Measurements from ENCODE around the gene TAL2. TPM values are rescaled to one million over a fixed set of nuclear protein-coding genes. Genes with fewer than 3 reads are reported as not detected.
A peak's percentile ranks its signal among the peaks of the same experiment; 100 is the strongest.

Gene TAL2
- total and polyA plus RNA-seq, 9 donors = 8.5 to 27.8 (median 17.7) TPM

GRCh38 chr9:105646879-105647594 lies 15.2 kb upstream of the TAL2 start:
- no peak for DNase-seq
- peak overlapping the region; percentile 0 for H3K27ac ChIP-seq (ENCODE audit: low read length)

GRCh38 chr9:105647595-105648349 lies 14.5 kb upstream of the TAL2 start:
- Histone ChIP-seq H3K27me3 (ENCODE audit: control insufficient read depth, insufficient read depth, low read length) (no peaks in the 10 kb centered on the region), H3K9me3 (replicated peaks; ENCODE audit: control insufficient read depth, low read depth, low read length) (peaks cover 2% of the 10 kb centered on the region), H3K36me3 (ENCODE audit: control insufficient read depth, insufficient read depth, low read length) (no peaks in the 10 kb centered on the region), H3K4me3 (ENCODE audit: low read length) (no peak overlapping the region), H3K4me1 (ENCODE audit: control insufficient read depth, insufficient read depth, low read length) (peaks cover 8% of the 10 kb centered on the region), H3K27ac (ENCODE audit: low read length) (peak overlapping the region; percentile 0)
- 66% methylated on average over 5 of the region's 12 CpGs for WGBS (ENCODE audit: insufficient coverage)
- DNase-seq = peak; percentile 74

More at GRCh38 chr9:105646879-105647594, 15.2 kb upstream of the TAL2 start:
- H3K36me3 ChIP-seq (ENCODE audit: control insufficient read depth, insufficient read depth, low read length) = no peaks in the 10 kb centered on the region
- peaks cover 6% of the 10 kb centered on the region for H3K9me3 ChIP-seq (replicated peaks; ENCODE audit: control insufficient read depth, low read depth, low read length)
- peaks cover 8% of the 10 kb centered on the region for H3K4me1 ChIP-seq (ENCODE audit: control insufficient read depth, insufficient read depth, low read length)
- H3K4me3 ChIP-seq (ENCODE audit: low read length) = no peak overlapping the region
- 56% methylated on average over 4 of the region's 7 CpGs for WGBS (ENCODE audit: insufficient coverage)
- no peaks in the 10 kb centered on the region for H3K27me3 ChIP-seq (ENCODE audit: control insufficient read depth, insufficient read depth, low read length)

GRCh38 chr9:105651806-105652205 lies 10.5 kb upstream of the TAL2 start:
- peaks cover 14% of the 10 kb centered on the region for H3K4me1 ChIP-seq (ENCODE audit: control insufficient read depth, insufficient read depth, low read length)
- H3K27me3 ChIP-seq (ENCODE audit: control insufficient read depth, insufficient read depth, low read length) = peaks cover 5% of the 10 kb centered on the region
- no peaks in the 10 kb centered on the region for H3K36me3 ChIP-seq (ENCODE audit: control insufficient read depth, insufficient read depth, low read length)
- H3K27ac ChIP-seq (ENCODE audit: low read length) = no peak overlapping the region
- 67% methylated on average over 1 of the region's 4 CpGs for WGBS (ENCODE audit: insufficient coverage)
- no peak for DNase-seq
- H3K9me3 ChIP-seq (replicated peaks; ENCODE audit: control insufficient read depth, low read depth, low read length) = no peaks in the 10 kb centered on the region
- H3K4me3 ChIP-seq (ENCODE audit: low read length) = no peak overlapping the region

GRCh38 chr9:105656131-105656921 lies 5.9 kb upstream of the TAL2 start:
- Histone ChIP-seq H3K4me1 (ENCODE audit: control insufficient read depth, insufficient read depth, low read length) (peaks cover 8% of the 10 kb centered on the region), H3K27ac (ENCODE audit: low read length) (peak overlapping the region; percentile 38), H3K4me3 (ENCODE audit: low read length) (peak overlapping the region; percentile 55), H3K27me3 (ENCODE audit: control insufficient read depth, insufficient read depth, low read length) (peaks cover 6% of the 10 kb centered on the region), H3K9me3 (replicated peaks; ENCODE audit: control insufficient read depth, low read depth, low read length) (no peaks in the 10 kb centered on the region), H3K36me3 (ENCODE audit: control insufficient read depth, insufficient read depth, low read length) (peaks cover 2% of the 10 kb centered on the region)
- under 1% methylated on average over 68 of the region's 75 CpGs for WGBS (ENCODE audit: insufficient coverage)
- peak; percentile 48 for DNase-seq

- DNase-seq = no peak
- no CpG with 5 or more reads among the region's 2 CpGs for WGBS (ENCODE audit: insufficient coverage)
- Histone ChIP-seq H3K4me1 (ENCODE audit: control insufficient read depth, insufficient read depth, low read length) (peaks cover 8% of the 10 kb centered on the region), H3K27ac (ENCODE audit: low read length) (no peak overlapping the region), H3K27me3 (ENCODE audit: control insufficient read depth, insufficient read depth, low read length) (peaks cover 6% of the 10 kb centered on the region), H3K9me3 (replicated peaks; ENCODE audit: control insufficient read depth, low read depth, low read length) (no peaks in the 10 kb centered on the region), H3K36me3 (ENCODE audit: control insufficient read depth, insufficient read depth, low read length) (peaks cover 2% of the 10 kb centered on the region), H3K4me3 (ENCODE audit: low read length) (no peak overlapping the region)
Measured at GRCh38 chr9:105658351-105658750, 3.9 kb upstream of the TAL2 start.

GRCh38 chr9:105661011-105661410 lies 1.2 kb upstream of the TAL2 start:
- Histone ChIP-seq H3K9me3 (replicated peaks; ENCODE audit: control insufficient read depth, low read depth, low read length) (no peaks in the 10 kb centered on the region), H3K27ac (ENCODE audit: low read length) (no peak overlapping the region), H3K4me3 (ENCODE audit: low read length) (no peak overlapping the region), H3K27me3 (ENCODE audit: control insufficient read depth, insufficient read depth, low read length) (peaks cover 6% of the 10 kb centered on the region), H3K4me1 (ENCODE audit: control insufficient read depth, insufficient read depth, low read length) (peaks cover 5% of the 10 kb centered on the region), H3K36me3 (ENCODE audit: control insufficient read depth, insufficient read depth, low read length) (peaks cover 2% of the 10 kb centered on the region)
- 80% methylated on average over 4 of the region's 4 CpGs for WGBS (ENCODE audit: insufficient coverage)
- DNase-seq = no peak

GRCh38 chr9:105663914-105664313 lies 1.7 kb downstream of the TAL2 start:
- Histone ChIP-seq H3K4me3 (ENCODE audit: low read length) (no peak overlapping the region), H3K27me3 (ENCODE audit: control insufficient read depth, insufficient read depth, low read length) (no peaks in the 10 kb centered on the region), H3K4me1 (ENCODE audit: control insufficient read depth, insufficient read depth, low read length) (no peaks in the 10 kb centered on the region), H3K27ac (ENCODE audit: low read length) (no peak overlapping the region), H3K36me3 (ENCODE audit: control insufficient read depth, insufficient read depth, low read length) (peaks cover 2% of the 10 kb centered on the region), H3K9me3 (replicated peaks; ENCODE audit: control insufficient read depth, low read depth, low read length) (no peaks in the 10 kb centered on the region)
- WGBS (ENCODE audit: insufficient coverage) = 86% methylated on average over 1 of the region's 5 CpGs
- DNase-seq = no peak

GRCh38 chr9:105667867-105668266 lies 5.6 kb downstream of the TAL2 start:
- no peaks in the 10 kb centered on the region for H3K36me3 ChIP-seq (ENCODE audit: control insufficient read depth, insufficient read depth, low read length)
- 17% methylated on average over 2 of the region's 4 CpGs for WGBS (ENCODE audit: insufficient coverage)
- no peaks in the 10 kb centered on the region for H3K27me3 ChIP-seq (ENCODE audit: control insufficient read depth, insufficient read depth, low read length)
- H3K4me3 ChIP-seq (ENCODE audit: low read length) = no peak overlapping the region
- no peaks in the 10 kb centered on the region for H3K4me1 ChIP-seq (ENCODE audit: control insufficient read depth, insufficient read depth, low read length)
- H3K9me3 ChIP-seq (replicated peaks; ENCODE audit: control insufficient read depth, low read depth, low read length) = no peaks in the 10 kb centered on the region
- no peak for DNase-seq
- H3K27ac ChIP-seq (ENCODE audit: low read length) = no peak overlapping the region

- Histone ChIP-seq H3K4me1 (ENCODE audit: control insufficient read depth, insufficient read depth, low read length) (no peaks in the 10 kb centered on the region), H3K36me3 (ENCODE audit: control insufficient read depth, insufficient read depth, low read length) (no peaks in the 10 kb centered on the region), H3K4me3 (ENCODE audit: low read length) (no peak overlapping the region), H3K27me3 (ENCODE audit: control insufficient read depth, insufficient read depth, low read length) (no peaks in the 10 kb centered on the region), H3K27ac (ENCODE audit: low read length) (no peak overlapping the region), H3K9me3 (replicated peaks; ENCODE audit: control insufficient read depth, low read depth, low read length) (no peaks in the 10 kb centered on the region)
- no peak for DNase-seq
- WGBS (ENCODE audit: insufficient coverage) = no CpG with 5 or more reads among the region's 3 CpGs
Measured at GRCh38 chr9:105670315-105670714, 8.1 kb downstream of the TAL2 start.

- DNase-seq = no peak
- H3K9me3 ChIP-seq (replicated peaks; ENCODE audit: control insufficient read depth, low read depth, low read length) = no peaks in the 10 kb centered on the region
- H3K4me1 ChIP-seq (ENCODE audit: control insufficient read depth, insufficient read depth, low read length) = no peaks in the 10 kb centered on the region
- no peak overlapping the region for H3K4me3 ChIP-seq (ENCODE audit: low read length)
- no peak overlapping the region for H3K27ac ChIP-seq (ENCODE audit: low read length)
- no peaks in the 10 kb centered on the region for H3K27me3 ChIP-seq (ENCODE audit: control insufficient read depth, insufficient read depth, low read length)
- H3K36me3 ChIP-seq (ENCODE audit: control insufficient read depth, insufficient read depth, low read length) = no peaks in the 10 kb centered on the region
- no CpG with 5 or more reads among the region's 3 CpGs for WGBS (ENCODE audit: insufficient coverage)
Measured at GRCh38 chr9:105670775-105671174, 8.5 kb downstream of the TAL2 start.
